HTR-8/SVneo (cell line): Measurements from ENCODE around the gene TNS3.
"Not testable (repeated sequence)": the region's sequence is repeated elsewhere in the genome, so short reads cannot be mapped to it uniquely, and the experiment has no call there.

Experiments
- DNase-seq: peaks from one replicate; pipeline ENCODE4 v3.0.0; 2011; ENCODE audit warnings: low spot score, mixed read lengths; ENCODE audit not compliant: insufficient read length
- FAIRE-seq: peaks from 2 replicates; lab custom pipeline; 2011; peaks lifted over from hg19 to GRCh38; lab: Jason Lieb, UNC

The TNS3 gene

GRCh38 chr7:47546171-47546570 is 35.7 kb downstream of the TNS3 start:
- FAIRE-seq (no peak), DNase-seq (no peak)

- DNase-seq = no peak
- FAIRE-seq = no peak
Observed at GRCh38 chr7:47544416-47544815, 37.5 kb downstream of the TNS3 start.

GRCh38 chr7:47543714-47544113 is 38.2 kb downstream of the TNS3 start:
- FAIRE-seq = no peak
- no peak for DNase-seq

- DNase-seq (no peak), FAIRE-seq (no peak)
Observed at GRCh38 chr7:47543056-47543455, 38.9 kb downstream of the TNS3 start.

DNA sequence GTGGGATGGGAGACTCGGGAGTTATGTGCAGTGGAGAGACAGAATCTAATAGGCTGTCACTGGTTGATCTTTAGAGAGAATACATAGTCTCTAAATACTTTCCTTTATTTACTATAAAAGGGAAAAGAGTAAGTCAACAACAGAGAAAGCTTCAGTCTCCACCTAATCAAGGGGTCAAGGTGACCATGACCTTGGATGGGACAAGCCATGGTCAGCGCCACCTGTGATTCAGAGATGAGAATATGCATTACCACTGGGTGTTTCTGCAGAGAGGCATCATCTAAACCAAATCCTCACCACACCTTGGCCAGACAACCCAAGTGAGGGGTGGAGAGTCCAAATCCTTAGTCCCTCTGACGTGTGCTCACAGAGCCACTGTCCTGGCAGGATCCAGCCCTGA is 39.9 kb downstream of the TNS3 start:
- DNase-seq (no peak), FAIRE-seq (no peak)

- not testable (repeated sequence) for DNase-seq, FAIRE-seq
Observed at GRCh38 chr7:47541485-47541884, 40.4 kb downstream of the TNS3 start.

DNA sequence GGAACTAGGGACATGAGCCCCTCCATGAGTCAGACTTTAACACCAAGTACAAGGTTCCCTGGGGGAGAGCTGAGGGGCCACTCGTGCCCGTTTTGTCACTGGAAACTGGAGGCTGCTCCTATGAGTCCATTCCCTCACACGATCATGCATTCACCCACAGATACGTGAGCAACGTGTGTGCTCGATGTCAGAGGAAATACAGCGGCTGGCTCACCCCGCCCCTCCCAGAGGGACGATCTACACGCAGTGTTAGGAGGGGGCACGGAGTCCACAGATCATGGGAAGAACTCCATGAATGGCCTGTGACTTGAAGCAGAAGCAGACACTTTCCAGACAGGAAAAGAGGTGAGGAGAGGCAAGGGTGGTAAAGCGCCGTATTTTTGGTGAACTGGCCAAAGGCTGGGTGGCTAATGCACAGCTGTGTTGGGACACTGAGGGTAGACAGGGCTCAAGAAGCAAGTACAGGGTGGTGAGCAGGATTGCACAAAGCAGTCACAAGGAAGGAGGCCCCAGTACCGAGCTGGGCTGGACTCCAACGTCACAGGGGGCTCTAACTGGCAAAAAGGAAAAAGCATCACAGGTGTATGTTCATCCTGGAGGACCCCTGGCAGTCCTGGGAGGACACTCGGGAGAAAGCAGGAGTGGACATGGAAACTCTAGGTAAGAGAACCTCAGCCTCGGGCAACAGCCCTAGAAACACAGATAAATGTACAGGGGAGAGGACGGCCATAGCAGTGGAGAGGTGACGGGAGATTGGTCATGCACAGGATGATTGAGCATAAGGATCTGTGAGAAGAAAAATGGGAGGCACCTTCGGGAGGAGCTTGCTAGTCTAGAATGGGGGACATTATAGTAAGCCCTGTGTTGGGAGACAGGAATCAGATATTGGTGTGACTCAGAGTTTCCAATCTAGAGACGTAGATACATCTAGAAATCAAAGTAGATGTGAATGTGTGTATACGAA is 41.2 kb downstream of the TNS3 start:
- DNase-seq = no peak
- no peak for FAIRE-seq

- no peak for FAIRE-seq
Observed at GRCh38 chr7:47540053-47540386, 41.9 kb downstream of the TNS3 start.

DNA sequence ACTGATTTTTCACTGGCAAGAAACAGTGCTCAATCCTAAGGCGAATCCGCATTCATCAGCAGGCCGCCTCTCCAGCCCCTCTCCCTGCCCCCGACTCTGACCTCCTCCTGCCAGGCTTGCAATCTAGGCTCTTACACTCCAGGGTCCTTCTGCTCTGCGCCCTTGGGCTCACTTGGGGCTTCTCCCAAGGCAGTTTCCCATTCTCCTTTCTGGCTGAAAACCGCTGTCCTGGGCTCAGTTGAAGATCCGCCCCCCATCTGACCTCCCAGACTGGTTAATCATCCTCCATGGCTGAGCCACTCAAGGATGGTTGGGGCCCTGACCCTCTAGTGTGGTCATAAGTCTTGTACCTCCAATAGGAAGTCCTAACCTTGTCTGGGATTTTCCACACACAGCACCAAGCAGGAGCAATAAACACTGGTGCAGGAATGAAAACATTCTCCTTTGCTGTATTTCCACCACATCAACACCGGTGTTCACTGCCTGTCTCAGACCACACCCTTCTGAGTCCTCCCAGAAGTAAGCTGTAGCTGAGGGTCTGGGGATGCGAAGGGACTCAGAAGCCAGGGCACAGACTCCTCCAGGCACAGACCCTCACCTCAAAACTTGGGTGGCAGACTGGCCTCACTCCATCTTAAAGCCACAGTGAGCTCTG is 42.4 kb downstream of the TNS3 start:
- no peak for FAIRE-seq
- DNase-seq = no peak

More at GRCh38 chr7:47540053-47540386, 41.9 kb downstream of the TNS3 start:
- DNase-seq = no peak

DNA sequence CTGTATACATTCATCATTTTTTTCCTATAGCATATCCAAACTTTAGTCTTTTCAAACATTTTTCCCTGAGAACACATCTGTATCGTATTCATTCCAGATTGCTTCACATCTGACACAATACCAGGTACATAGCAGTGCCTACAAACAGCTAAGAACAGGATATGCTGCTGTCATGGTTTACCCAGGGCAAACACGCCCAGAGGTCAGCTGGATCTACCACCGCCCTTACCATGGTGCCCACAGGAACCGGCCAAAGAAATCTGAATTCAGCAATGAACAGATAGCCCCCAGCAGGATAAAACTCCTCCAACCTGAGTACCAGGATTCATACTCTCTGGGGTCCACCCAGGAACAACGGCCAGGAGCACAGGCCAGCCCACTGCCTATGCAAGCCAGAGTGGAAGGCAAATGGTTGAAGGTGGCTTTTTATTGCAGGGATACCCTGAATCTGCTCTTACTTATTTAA is 43.0 kb downstream of the TNS3 start:
- DNase-seq = no peak
- no peak for FAIRE-seq

DNA sequence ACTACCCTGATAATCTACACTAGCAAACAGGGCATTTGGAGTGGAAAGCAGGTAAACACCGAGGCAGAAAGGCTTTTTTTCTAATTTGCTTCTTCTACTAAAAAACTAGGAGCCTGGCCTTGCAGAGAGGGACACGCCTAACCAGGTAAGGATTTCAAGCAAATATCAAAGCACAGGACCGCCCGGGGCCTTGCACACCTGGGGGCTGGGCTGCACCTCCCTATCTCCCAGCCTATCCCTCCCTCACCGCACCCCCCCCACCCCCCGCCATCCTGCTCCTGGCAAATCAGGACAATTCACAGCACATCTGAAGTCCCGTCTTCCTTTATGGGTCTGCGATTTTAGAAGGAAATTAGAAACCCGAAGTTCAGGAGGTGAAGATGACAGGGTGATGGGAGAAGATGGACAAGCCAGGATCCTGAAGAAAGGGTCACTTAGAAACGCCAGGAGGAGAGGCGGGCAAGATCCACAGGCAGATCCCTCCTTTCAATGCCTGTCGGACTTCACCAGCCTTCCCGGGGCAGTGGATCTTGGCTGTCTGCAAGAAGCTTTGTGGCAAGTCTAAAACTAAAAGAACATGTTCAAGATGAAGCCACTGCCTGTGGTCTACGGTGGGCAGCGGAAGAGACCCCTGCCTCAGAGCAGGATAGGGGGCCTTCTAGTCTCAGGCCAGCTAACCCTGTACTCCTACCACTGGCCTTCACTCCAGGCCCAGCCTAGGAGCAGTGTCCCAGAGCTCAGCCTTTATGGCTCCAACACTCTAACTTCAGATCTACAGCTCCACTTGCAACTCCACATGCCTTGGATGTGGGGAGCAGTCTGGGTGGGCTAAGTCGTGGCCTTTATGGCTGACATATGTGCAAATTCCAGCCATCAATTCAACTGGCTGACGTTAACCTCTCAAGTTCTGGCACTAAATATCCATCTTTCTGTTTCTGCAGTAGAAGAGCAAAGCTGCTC is 43.9 kb downstream of the TNS3 start:
- FAIRE-seq (no peak), DNase-seq (no peak)

GRCh38 chr7:47536661-47537611 is 45.0 kb downstream of the TNS3 start:
- peak; percentile 77 for FAIRE-seq
- no peak for DNase-seq

- DNase-seq = no peak
- no peak for FAIRE-seq
Observed at GRCh38 chr7:47535704-47536628, 45.9 kb downstream of the TNS3 start.

DNA sequence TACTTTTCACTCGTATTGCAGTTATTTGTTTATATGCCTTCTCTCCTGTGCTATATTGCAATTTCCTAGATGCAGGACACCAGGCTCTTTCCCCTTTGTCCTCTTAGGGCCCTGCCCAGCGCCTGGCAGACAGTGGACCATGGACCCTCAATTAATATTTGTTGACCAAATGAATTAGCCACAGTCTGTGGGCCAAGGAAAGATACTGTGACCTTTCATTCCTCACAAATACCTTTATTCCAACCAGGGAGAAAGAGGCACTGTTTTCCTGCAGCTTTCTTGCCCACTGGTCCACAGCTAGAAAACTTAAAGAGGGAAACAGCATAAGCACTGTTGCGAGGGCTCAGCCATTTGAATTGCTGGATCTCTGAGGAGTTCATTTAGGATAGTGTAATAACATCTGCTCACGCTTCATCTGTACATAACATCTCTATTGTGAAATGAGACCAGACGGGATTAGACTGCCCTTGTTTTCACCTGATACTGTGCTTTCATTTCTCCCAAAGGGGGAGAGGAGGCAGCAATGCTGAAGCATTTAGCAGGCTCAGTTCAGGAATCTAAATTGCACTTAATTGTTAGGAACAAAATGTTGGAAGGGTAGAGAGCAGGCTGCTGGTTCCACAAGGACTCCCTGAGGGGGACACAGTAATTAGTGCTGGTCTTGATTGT is 46.7 kb downstream of the TNS3 start:
- DNase-seq (no peak), FAIRE-seq (no peak)

GRCh38 chr7:47534322-47535034 is 47.4 kb downstream of the TNS3 start:
- FAIRE-seq = peak; percentile 90
- DNase-seq = no peak

DNA sequence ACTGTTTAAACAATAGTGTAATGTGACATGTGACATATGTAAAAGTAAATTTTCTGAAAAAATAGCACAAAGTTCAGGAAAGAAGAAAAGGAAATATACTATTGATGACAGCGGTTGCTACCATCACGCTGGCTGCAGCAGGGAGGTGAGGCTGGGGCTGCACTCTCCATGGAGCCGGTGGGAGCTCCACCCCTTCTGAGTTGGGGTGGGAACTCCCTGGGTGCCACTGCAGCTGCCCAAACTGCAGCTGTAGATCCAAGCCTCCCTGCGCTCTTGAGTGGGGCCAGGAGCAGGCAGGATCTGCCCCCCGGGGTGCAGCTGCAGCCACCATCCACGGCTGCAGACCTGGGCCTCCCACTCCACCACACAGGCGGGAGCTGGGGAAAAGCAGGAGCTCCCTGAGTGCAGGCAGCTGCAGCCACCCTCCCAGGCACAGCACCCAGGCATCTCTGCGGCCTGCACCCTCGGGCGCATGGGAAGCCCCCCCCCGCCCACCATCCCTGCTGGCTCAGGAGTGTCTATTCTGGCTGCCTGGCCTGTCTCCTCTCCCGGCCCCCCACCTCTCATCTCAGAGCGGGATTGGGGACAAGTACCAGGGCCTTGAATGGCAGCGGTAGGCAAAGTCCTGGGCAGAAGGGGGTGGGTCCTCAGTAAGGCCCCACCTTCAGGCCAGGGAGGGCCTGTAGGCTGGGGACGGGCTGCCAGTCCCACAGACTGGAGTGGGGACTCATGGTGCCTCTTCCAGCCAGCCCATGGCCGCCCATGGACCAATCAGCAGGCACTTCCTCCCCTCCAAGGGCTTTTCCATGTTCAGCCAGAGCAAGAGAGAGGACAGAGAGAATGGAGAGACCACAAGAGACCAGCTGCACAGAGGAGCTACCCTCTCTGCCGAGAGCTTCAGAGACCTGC is 50.1 kb downstream of the TNS3 start:
- DNase-seq (no peak), FAIRE-seq (no peak)
